M059J (cell line): ENCODE results near the gene CDK18. TPM values are rescaled to one million over a fixed set of nuclear protein-coding genes. Genes with fewer than 3 reads are reported as not detected.

ENCODE experiments used
- DNase-seq: peaks from one replicate; pipeline ENCODE4 v3.0.0-alpha.2; 2012; ENCODE audit warnings: low read depth
- total RNA-seq: library from RNA; depleted of rRNA; stranded (reverse); fragments of >200 nt; shearing (Covaris generic); gene quantifications from 2 replicates; pipeline ENCODE4 v1.2.3, GENCODE V29; 2014

Gene CDK18
- total RNA-seq, 1 experiment from 2014 or later = 1.2 TPM

DNA sequence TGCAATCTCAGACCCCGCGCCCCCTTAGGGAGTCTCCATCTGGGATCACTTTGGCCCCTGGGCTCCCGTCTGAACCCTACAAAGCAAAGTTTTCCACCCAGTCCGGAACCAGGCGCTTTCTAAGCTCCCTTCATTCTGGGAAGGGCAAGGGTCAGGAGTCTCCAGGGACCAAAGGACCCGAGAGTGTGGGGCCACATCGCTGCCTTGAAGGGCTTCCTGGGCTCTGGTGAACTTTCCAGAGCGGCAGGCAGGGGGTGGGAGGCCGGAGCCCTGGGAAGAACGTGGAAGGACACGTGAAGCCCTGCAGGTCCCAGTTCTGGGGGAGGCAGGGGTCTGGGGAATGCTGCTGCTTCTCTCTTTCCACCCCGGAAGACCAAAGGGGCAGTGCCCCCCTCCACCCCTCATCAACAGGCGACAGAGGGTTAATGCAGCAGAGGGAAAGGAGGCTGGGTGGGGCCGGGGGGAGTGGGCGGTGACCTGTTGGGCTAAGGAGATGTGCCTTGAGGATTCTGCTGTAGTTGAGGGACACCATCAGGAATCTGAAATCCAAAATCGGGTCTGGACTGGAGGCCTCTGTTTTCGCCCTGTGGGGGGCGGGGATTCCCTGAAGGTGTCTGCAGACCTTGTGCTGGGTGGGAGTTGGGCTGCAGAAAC, 734 bp downstream of the CDK18 start:
- no peak for DNase-seq

DNA sequence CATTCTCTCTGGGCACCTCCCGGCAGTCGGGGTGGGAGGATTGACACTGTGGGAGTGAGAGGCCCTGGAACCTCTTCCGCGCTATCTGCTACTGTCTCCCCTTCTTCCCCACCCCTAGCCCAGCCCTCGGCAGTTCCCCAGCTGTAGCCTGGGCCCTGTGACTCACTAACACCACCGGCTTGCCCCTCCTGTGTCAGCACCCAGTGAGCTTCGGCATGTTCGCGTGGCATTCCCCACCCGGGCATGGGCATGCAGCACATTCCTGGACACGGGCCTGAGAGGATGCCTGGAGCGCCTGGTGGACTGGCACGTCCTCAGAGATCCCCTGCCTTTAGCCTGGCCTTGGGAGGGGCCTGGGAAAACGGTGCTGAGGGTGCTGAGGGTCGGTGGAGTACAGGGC, 1.3 kb downstream of the CDK18 start:
- DNase-seq = peak; percentile 49

GRCh38 chr1:205506409-205507200, 2.1 kb downstream of the CDK18 start:
- DNase-seq = no peak

DNA sequence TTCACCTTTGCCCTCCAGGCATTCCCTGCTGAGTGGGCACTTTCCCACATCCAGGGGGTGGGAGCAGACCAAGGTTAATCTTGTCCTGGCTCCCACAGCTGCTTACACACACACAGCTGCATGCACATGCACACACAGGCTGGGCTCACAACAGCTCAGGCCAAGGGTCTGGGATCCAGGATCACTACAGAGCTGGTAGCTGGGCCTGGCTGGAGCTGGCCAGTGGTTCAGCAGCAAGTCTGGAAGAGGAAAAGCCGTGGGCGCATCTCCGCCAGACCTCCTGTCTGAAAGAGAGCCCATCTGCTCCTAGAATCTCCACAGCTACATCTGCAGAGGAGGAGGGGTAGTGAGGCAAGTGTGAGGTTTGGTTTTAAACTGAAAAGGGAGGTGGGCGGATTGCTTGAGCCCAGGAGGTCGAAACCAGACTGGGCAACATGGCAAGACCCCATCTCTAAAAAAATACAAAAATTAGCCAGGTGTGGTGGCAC, 3.8 kb downstream of the CDK18 start:
- DNase-seq = no peak

DNA sequence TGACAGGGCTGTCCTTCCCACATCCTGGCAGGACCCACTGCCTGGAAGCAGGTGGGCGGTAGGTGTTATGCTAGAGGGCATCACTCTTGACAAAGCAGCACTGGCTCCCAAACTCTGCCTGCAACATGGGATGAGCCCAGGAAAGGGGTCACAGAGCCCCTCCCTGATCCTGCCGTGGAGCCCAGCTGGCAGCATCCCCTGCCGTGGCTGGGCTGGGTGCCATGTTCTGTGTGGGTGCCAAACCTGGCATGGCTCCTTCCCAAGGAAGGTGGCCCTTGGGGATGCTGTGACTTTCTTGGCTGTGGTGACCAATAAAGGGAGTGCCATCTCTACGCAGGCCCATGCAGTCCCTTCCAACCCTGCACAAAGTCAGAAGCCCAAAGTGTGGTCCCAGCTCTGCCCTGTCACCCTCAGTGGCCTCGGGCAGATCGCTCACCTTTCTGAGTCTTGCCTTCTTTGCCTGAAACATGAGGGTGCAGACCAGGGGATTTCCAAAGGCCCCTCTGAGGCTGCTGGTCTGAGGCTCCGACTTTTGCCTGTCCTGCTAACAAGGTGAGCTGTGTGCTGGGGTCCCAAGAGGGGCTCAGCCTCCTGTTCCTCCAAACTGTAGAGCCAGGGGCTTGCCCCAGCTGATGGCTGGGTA, 6.0 kb downstream of the CDK18 start:
- no peak for DNase-seq

DNA sequence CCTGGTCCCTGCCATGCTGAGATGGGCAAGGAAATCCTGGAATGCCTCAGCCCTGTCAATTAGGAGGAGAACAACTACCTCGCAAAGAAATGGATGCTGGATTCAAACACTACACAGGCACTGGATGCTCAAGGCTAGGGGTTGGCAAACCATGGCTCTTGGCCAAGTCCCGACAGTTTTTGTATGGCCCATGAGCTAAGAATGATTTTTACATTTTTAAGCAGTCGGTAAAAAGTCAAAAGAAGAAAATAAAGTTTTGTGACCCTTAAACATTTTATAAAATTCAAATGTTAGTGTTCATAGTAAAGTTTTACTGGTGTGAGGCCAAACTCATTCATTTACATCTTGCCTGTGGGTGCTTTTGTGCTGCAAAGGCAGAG, 6.5 kb downstream of the CDK18 start:
- no peak for DNase-seq

- no peak for DNase-seq
These were observed 7.9 kb downstream of the CDK18 start for GRCh38 chr1:205512059-205513045.

GRCh38 chr1:205513774-205514173, 9.3 kb downstream of the CDK18 start:
- DNase-seq = peak; percentile 40

DNA sequence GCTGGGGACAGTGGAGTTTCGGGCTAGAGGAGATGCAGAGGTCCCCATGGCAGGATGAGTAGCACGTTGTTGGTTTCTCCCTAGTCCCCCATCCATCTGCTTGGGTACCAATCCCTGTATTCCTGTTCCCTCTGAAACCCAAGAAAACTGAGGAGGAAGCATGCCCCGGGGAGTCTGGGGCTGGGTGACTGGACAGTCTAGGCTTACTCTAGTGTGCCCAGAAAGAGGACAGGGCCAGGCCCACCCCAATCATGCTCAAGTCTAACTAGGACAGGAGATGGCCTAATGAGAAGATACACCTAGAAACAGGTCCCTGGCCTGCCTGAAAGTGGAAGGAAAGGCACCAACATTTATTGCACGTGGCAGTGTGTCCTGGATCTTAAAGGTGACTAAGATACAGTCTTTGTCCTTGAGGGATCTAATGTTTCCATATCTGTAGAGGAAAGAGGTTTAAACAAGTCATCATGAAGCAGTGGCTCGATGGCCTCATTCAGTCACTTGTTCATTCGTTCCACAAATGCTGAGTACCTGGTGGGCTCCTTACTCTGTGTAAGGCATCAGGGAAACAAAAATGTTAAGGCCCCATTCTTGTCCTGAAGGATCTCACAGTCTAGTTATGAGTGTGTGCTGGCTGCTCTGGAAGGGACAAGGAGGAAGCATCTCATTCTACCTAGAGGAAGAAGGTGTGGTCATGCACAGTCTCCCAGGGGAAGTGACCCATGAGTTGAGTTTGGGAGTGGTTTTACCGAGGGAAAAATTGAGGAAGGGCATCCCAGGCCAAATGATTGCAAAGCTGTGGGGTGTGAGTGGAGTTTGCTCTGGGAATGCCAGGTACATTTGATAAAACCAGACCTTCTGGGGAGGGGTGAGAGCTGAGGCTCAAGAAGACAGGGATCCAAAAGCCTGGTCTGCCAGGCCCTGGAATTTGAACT, 10.0 kb downstream of the CDK18 start:
- no peak for DNase-seq

DNA sequence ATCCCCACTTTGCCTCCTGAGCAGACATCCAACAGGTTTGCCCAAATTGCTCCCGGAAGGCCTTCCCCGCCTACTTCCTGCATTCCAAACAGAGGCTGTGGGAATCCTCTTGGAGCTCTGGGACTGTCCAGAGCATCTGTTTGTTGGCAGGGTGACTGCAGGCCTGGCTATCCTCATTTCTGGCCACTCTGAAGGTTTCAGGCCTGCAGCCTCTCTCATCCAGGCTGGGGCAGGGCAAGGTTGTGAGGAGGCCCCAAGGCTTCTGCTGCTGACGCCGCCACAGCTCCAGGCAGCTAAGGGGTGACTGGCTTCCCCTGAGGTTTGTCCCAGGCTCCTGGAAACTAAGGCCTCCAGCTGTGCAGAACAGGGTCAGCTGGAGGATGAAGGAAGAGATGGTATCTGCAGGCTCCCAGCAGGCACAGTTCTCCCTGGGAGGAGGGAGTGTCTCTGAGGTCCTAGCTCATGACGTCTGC, 11.3 kb downstream of the CDK18 start:
- peak; percentile 30 for DNase-seq

GRCh38 chr1:205516362-205516761, 11.9 kb downstream of the CDK18 start:
- no peak for DNase-seq

DNA sequence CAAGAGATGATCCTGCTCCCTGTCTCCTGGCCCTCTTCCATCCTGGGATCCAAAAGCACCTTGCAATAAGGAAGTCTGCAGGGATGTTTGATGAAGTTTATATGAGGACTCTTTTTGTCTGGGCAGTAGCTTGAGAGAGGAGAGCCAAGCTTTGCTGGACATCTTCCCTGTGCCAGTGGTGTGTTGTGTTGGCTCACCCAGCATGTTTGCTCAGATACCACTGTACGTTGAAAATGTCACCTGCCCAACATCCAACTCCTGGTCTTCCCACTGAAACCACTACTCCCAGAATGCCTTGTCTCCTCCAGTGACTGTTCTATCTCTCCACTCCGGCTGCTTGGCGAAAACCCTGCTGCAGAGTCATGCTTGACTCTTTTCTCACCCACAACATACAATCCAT, 12.8 kb downstream of the CDK18 start:
- DNase-seq = no peak

DNA sequence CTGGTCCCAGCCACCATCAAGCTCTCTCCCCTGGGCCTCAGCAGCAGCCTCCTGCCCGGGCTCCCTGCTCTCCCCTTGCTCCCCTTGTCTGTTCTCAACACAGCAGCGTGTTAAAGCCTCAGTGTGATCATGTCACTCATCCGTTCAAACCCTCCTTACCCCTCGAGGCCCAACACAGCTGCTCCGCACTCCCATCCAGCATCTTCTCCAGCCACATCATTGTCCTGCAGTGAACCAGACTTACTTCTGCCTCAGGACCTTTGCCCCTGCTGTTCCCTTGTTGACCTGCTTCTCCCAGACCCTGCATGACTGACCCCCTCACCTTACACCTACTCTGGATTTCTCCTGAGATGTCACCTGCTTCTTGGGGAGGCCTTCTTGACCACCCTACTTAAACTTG, 13.3 kb downstream of the CDK18 start:
- DNase-seq = no peak

- DNase-seq = peak; percentile 26
These were observed 14.4 kb downstream of the CDK18 start for GRCh38 chr1:205518661-205519540.

- DNase-seq = no peak
These were observed 15.2 kb downstream of the CDK18 start for GRCh38 chr1:205519541-205520131.

- DNase-seq = no peak
These were observed 16.2 kb downstream of the CDK18 start for GRCh38 chr1:205520709-205521108.

DNA sequence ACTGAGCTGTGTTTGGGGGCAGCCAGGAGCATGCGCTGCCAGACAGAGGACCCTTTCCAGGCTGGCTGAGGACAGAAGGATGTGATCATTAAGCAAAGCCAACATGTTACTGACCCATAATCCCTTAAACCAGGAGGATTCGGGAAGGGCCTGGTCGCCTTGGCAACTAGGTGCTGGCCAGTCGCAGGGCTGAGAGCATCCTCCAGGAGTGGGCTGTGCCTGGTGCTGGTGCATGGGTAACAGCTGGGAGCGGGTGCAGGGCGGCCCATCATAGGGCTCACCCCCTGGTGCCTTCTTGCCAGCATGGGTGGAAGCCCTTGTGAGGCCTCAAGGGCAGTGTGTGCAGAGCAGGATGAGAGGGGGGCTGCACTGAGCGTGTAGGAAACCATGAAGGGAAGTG, 17.2 kb downstream of the CDK18 start:
- no peak for DNase-seq

DNA sequence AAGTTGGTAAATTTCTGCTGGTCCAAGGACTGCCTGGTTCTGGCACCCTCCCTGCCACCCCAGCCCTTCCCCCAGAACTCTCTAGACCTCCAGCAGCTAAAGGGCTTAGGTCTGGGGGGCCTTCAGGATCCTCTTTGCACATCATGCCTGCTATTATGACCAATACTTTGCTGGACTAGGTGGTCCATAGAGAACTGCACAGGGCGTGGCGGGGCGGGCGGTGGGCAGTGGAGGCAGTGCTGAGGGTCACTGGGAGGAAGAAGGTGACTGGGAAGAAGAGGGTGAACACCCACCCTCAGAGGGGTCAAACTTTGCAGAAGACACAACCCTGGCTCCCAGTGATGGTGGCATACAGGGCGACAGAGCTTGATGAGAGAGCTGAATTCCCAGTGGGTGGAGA, 18.2 kb downstream of the CDK18 start:
- DNase-seq = no peak
